Liver (tissue), 9 donors: ENCODE measurements around the gene OST4. TPM values are rescaled to one million over a fixed set of nuclear protein-coding genes. Genes with fewer than 3 reads are reported as not detected.

ENCODE experiments used
- DNase-seq: peaks from one replicate; pipeline ENCODE4 v3.0.0-alpha.2; 2017; ENCODE audit warnings: low spot score
- H3K27ac ChIP-seq, 2 donors: one replicate each; pipeline ENCODE4 v1.7.0; 2013; ENCODE audit warnings: inconsistent platforms in 2 of 2, low read length in 2 of 2, control low read depth in 1 of 2, low read depth in 1 of 2, mild to moderate bottlenecking in 1 of 2
- H3K27me3 ChIP-seq, 4 donors: one replicate each; pipeline versions ENCODE4 v1.6.1 to v1.7.0; 2013; ENCODE audit warnings: low read length in 3 of 4, inconsistent platforms in 1 of 4, mild to moderate bottlenecking in 1 of 4, moderate library complexity in 1 of 4; ENCODE audit not compliant: control insufficient read depth in 4 of 4, insufficient read depth in 4 of 4
- H3K36me3 ChIP-seq, 4 donors: one replicate each; pipeline versions ENCODE4 v1.6.1 to v1.7.0; 2013; ENCODE audit warnings: low read length in 3 of 4, mild to moderate bottlenecking in 3 of 4, low read depth in 1 of 4, moderate library complexity in 1 of 4; ENCODE audit not compliant: control insufficient read depth in 4 of 4, insufficient read depth in 3 of 4
- H3K4me1 ChIP-seq, 4 donors: one replicate each; pipeline versions ENCODE4 v1.6.1 to v1.7.0; 2013; ENCODE audit warnings: low read length in 3 of 4, mild to moderate bottlenecking in 3 of 4, moderate library complexity in 1 of 4; ENCODE audit not compliant: control insufficient read depth in 4 of 4, insufficient read depth in 4 of 4
- H3K4me3 ChIP-seq, 3 donors: one replicate each; pipeline versions ENCODE4 v1.6.1 to v1.7.0; 2013; ENCODE audit warnings: low read length in 3 of 3, control low read depth in 1 of 3, low read depth in 1 of 3, mild to moderate bottlenecking in 1 of 3
- H3K9ac ChIP-seq, 2 donors: one replicate each; pipeline ENCODE4 v1.7.0; 2013; ENCODE audit warnings: low read length in 2 of 2, mild to moderate bottlenecking in 2 of 2, moderate library complexity in 2 of 2, control low read depth in 1 of 2, low read depth in 1 of 2
- H3K9me3 ChIP-seq, 4 donors: one replicate each; pipeline versions ENCODE4 v1.6.1 to v1.7.0; 2013; ENCODE audit warnings: low read length in 3 of 4; ENCODE audit not compliant: control insufficient read depth in 4 of 4
- ATF3 ChIP-seq: IDR thresholded peaks from 2 replicates; pipeline ENCODE4 v1.6.1; 2016; ENCODE audit warnings: antibody characterized with exemption
- EGR1 ChIP-seq, 2 donors: IDR thresholded peaks; 2 replicates each; pipeline ENCODE4 v1.6.1; 2016 to 2018; ENCODE audit warnings: antibody characterized with exemption in 2 of 2, low read depth in 2 of 2
- FOXA1 ChIP-seq: IDR thresholded peaks from 2 replicates; pipeline ENCODE4 v1.6.1; 2016; ENCODE audit warnings: antibody characterized with exemption
- FOXA2 ChIP-seq: IDR thresholded peaks from 2 replicates; pipeline ENCODE4 v1.6.1; 2016; ENCODE audit warnings: antibody characterized with exemption
- GABPA ChIP-seq, 2 donors: IDR thresholded peaks in 1 of 2; conservative IDR thresholded peaks in 1 of 2; 2 replicates each; pipeline ENCODE4 v1.6.1; 2016; ENCODE audit warnings: antibody characterized with exemption in 2 of 2, mild to moderate bottlenecking in 1 of 2, moderate library complexity in 1 of 2
- HNF4A ChIP-seq, 2 donors: conservative IDR thresholded peaks; 2 replicates each; pipeline ENCODE4 v1.6.1; 2016; ENCODE audit warnings: antibody characterized with exemption in 2 of 2, mild to moderate bottlenecking in 2 of 2
- HNF4G ChIP-seq: IDR thresholded peaks from 2 replicates; pipeline ENCODE4 v1.6.1; 2016; ENCODE audit warnings: antibody characterized with exemption
- JUND ChIP-seq, 2 donors: IDR thresholded peaks; 2 replicates each; pipeline ENCODE4 v1.6.1; 2016; ENCODE audit warnings: antibody characterized with exemption in 2 of 2
- MAX ChIP-seq: IDR thresholded peaks from 2 replicates; pipeline ENCODE4 v1.6.1; 2016; ENCODE audit warnings: antibody characterized with exemption
- NR2F2 ChIP-seq: IDR thresholded peaks from 2 replicates; pipeline ENCODE4 v1.6.1; 2016; ENCODE audit warnings: antibody characterized with exemption
- RAD21 ChIP-seq, 2 donors: IDR thresholded peaks; 2 replicates each; pipeline ENCODE4 v1.6.1; 2016; ENCODE audit warnings: antibody characterized with exemption in 2 of 2, mild to moderate bottlenecking in 2 of 2
- RXRA ChIP-seq, 2 donors: IDR thresholded peaks; 2 replicates each; pipeline ENCODE4 v1.6.1; 2017 to 2018; ENCODE audit warnings: antibody characterized with exemption in 2 of 2, mild to moderate bottlenecking in 1 of 2
- SP1 ChIP-seq: IDR thresholded peaks from 2 replicates; pipeline ENCODE4 v1.6.1; 2018; ENCODE audit warnings: antibody characterized with exemption, mild to moderate bottlenecking
- TAF1 ChIP-seq: conservative IDR thresholded peaks from 2 replicates; pipeline ENCODE4 v1.6.1; 2016; ENCODE audit warnings: antibody characterized with exemption, mild to moderate bottlenecking
- YY1 ChIP-seq: IDR thresholded peaks from 2 replicates; pipeline ENCODE4 v1.6.1; 2016; ENCODE audit warnings: antibody characterized with exemption, mild to moderate bottlenecking
- WGBS: extraction: QIAGEN DNeasy Blood & Tissue Kit; methylation state at CpG from one replicate; pipeline ENCODE4 v1.1.7; 2013; 5-methylcytosine and 5-hydroxymethylcytosine counted together
- polyA plus RNA-seq, 2 donors: library from polyadenylated mRNA; stranded (reverse) in 1 of 2; unstranded in 1 of 2; fragments of 200-250 nt in 1 of 2; fragments of >200 nt in 1 of 2; fragmentation: Nextera tagmentation in 1 of 2; extraction: Ambion mirVana in 1 of 2; gene quantifications; one replicate each; pipeline versions ENCODE4 v1.2.1 to v1.2.3, GENCODE V29; 2013 to 2015
- total RNA-seq, 2 donors: library from RNA; depleted of rRNA; stranded (reverse); fragments of >200 nt; gene quantifications; one replicate each; pipeline ENCODE4 v1.2.3, GENCODE V29; 2014
- TF ChIP-seq, protein P1 (sequence below): fragments of 150-350 bp; IDR thresholded peaks from 2 replicates; pipeline ENCODE4 v1.5.1; 2017; ENCODE audit warnings: improper control_type of control experiment, low read depth, low read length; ENCODE audit not compliant: missing input control
- TF ChIP-seq, protein P2 (sequence below): IDR thresholded peaks from 2 replicates; pipeline ENCODE4 v1.6.1; 2016; ENCODE audit warnings: antibody characterized with exemption
- donor health status: healthy.
- donor health status: healthy.
- donor health status: healthy.
- donor health status: healthy.
- donor health status: healthy.

OST4 gene
- total and polyA plus RNA-seq, 4 donors, result 94.8 to 377 (median 206) TPM

DNA sequence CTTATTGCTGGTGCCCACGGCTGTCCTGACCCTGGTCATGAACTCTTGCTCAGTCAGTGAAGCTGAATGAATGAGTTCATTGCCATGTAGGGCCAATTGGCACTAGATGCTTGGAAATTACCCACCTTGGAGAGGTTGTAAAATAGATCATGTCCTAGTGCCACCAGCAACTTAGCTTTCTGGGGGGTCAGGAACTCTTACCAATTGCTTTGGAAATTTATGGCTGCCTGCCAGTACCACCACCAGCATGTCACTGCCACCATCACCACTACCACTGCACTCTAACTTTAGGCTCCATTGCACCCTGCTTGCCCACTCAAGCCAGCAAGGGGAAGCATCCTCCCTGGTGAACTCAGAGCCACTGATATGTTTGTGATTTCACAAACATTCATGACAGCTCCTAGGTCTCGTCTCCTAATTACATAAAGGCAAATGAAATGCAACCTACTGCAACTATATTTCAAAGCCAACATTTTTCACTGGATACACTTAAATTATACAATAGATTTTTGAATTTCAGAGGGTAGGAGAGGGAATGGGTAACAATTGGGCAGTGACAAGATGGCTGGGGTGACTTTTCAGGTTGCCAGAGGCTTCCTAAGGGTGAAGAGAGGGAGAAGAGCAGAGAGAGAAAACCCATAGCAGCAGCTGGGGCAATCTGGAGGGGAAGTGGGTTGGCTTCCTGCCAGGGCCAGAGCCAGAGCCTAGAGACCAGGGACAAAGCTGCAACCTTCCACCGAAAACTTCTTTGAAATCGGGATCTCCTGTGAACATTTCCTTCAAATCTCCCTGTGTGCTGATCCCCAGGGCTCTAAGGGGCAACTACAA lies 3.5 kb upstream of the OST4 start:
- Histone ChIP-seq H3K27ac (peak overlapping the region; percentile 14 to 38), H3K9me3 (no peaks in the 10 kb centered on the region), H3K4me3 (no peak overlapping the region), H3K27me3 (no peaks in the 10 kb centered on the region), H3K4me1 (peaks cover 9 to 29% (median 16%) of the 10 kb centered on the region in 4 donors), H3K9ac (no peak overlapping the region), H3K36me3 (no peaks in the 10 kb centered on the region)
- WGBS, result 59% methylated on average over 4 of the region's 4 CpGs
- DNase-seq, result no peak
- TF ChIP-seq HNF4G (no peak), HNF4A (conservative IDR thresholded peaks at IDR 0.05) (no peak), MAX (no peak), ATF3 (no peak), FOXA2 (no peak), EGR1 (IDR thresholded peaks at IDR 0.05; ENCODE audit: low read depth in 2 of 2) (no peak), RAD21 (IDR thresholded peaks at IDR 0.05) (no peak), RXRA (IDR thresholded peaks at IDR 0.05) (no peak), GABPA (IDR thresholded peaks at IDR 0.05 in 1 of 2, conservative IDR thresholded peaks at IDR 0.05 in 1 of 2) (no peak), FOXA1 (no peak)

DNA sequence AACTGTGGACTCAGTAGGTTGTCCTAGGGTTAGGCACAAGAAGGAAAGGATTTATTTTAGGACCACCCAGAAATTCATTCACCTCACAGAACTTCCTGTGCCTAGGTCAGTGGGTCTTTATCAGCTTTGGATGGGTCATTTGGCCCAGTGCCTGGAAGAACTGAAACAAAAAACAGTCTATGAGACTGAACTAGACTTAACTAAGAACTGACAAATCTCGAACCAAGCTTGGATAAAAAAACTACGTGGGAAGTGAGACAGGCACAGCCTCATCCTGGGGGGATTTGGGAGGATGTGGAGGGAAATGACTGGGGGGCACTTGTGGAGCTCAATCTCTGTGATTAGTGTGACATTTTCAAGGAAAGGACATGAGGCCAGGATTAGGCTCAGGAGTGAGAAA lies 2.3 kb upstream of the OST4 start:
- peak overlapping the region; percentile 12 to 52 for H3K27ac ChIP-seq
- TF ChIP-seq NR2F2, result peak; percentile 61
- TF ChIP-seq, protein P1, sequence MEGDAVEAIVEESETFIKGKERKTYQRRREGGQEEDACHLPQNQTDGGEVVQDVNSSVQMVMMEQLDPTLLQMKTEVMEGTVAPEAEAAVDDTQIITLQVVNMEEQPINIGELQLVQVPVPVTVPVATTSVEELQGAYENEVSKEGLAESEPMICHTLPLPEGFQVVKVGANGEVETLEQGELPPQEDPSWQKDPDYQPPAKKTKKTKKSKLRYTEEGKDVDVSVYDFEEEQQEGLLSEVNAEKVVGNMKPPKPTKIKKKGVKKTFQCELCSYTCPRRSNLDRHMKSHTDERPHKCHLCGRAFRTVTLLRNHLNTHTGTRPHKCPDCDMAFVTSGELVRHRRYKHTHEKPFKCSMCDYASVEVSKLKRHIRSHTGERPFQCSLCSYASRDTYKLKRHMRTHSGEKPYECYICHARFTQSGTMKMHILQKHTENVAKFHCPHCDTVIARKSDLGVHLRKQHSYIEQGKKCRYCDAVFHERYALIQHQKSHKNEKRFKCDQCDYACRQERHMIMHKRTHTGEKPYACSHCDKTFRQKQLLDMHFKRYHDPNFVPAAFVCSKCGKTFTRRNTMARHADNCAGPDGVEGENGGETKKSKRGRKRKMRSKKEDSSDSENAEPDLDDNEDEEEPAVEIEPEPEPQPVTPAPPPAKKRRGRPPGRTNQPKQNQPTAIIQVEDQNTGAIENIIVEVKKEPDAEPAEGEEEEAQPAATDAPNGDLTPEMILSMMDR, result no peak
- no peak for TF ChIP-seq EGR1 (IDR thresholded peaks at IDR 0.05; ENCODE audit: low read depth in 2 of 2)
- no peak for TF ChIP-seq GABPA (IDR thresholded peaks at IDR 0.05 in 1 of 2, conservative IDR thresholded peaks at IDR 0.05 in 1 of 2)
- TF ChIP-seq RAD21 (IDR thresholded peaks at IDR 0.05), result no peak
- no peak for TF ChIP-seq HNF4G
- no peak for TF ChIP-seq TAF1
- no peak for TF ChIP-seq HNF4A (conservative IDR thresholded peaks at IDR 0.05)
- TF ChIP-seq SP1, result no peak
- H3K9ac ChIP-seq, result no peak overlapping the region
- no peaks in the 10 kb centered on the region for H3K27me3 ChIP-seq
- peaks cover 9 to 35% (median 19%) of the 10 kb centered on the region in 4 donors for H3K4me1 ChIP-seq
- peaks cover 0 to 4% (median 3%) of the 10 kb centered on the region in 4 donors for H3K36me3 ChIP-seq
- 69% methylated on average over 2 of the region's 2 CpGs for WGBS
- no peak overlapping the region for H3K4me3 ChIP-seq
- H3K9me3 ChIP-seq, result no peaks in the 10 kb centered on the region
- DNase-seq, result no peak

DNA sequence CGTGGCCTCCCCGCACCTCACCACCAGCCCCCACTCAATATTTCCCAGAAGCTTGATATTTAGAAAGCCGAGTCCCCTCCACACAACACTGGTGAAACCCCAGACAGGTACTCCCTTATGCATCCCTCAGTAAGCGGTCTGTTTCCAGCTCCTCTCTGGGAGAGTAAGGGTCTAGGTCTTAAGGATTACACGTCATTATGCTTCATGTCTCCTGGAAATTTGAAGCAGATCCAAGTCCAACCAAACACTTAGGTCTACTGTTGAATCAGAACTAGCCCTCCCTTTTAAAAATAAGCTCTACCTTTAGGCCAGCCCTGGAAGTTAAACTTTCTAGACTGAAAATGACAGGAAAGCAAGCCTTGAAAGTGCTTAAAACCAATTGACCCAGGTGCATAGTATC lies 1.5 kb upstream of the OST4 start:
- H3K4me1 ChIP-seq, result peaks cover 9 to 38% (median 19%) of the 10 kb centered on the region in 4 donors
- H3K4me3 ChIP-seq, result no peak overlapping the region
- 85% methylated on average over 5 of the region's 5 CpGs for whole genome bisulfite sequencing
- no peaks in the 10 kb centered on the region for H3K27me3 ChIP-seq
- no peak overlapping the region for H3K9ac ChIP-seq
- H3K36me3 ChIP-seq, result peaks cover 0 to 12% (median 8%) of the 10 kb centered on the region in 4 donors
- peak overlapping the region; percentile 25 to 78 for H3K27ac ChIP-seq
- H3K9me3 ChIP-seq, result no peaks in the 10 kb centered on the region
- no peak for DNase-seq
- no peak for TF ChIP-seq MAX
- TF ChIP-seq HNF4G, result no peak
- no peak for TF ChIP-seq FOXA1
- no peak for TF ChIP-seq YY1
- TF ChIP-seq NR2F2, result no peak
- TF ChIP-seq EGR1 (IDR thresholded peaks at IDR 0.05; ENCODE audit: low read depth in 2 of 2), result no peak
- no peak for TF ChIP-seq GABPA (IDR thresholded peaks at IDR 0.05 in 1 of 2, conservative IDR thresholded peaks at IDR 0.05 in 1 of 2)
- TF ChIP-seq HNF4A (conservative IDR thresholded peaks at IDR 0.05), result no peak
- no peak for TF ChIP-seq TAF1
- no peak for TF ChIP-seq JUND (IDR thresholded peaks at IDR 0.05)
- no peak for TF ChIP-seq ATF3
- TF ChIP-seq, protein P2, sequence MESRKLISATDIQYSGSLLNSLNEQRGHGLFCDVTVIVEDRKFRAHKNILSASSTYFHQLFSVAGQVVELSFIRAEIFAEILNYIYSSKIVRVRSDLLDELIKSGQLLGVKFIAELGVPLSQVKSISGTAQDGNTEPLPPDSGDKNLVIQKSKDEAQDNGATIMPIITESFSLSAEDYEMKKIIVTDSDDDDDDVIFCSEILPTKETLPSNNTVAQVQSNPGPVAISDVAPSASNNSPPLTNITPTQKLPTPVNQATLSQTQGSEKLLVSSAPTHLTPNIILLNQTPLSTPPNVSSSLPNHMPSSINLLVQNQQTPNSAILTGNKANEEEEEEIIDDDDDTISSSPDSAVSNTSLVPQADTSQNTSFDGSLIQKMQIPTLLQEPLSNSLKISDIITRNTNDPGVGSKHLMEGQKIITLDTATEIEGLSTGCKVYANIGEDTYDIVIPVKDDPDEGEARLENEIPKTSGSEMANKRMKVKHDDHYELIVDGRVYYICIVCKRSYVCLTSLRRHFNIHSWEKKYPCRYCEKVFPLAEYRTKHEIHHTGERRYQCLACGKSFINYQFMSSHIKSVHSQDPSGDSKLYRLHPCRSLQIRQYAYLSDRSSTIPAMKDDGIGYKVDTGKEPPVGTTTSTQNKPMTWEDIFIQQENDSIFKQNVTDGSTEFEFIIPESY, result no peak
- TF ChIP-seq, protein P1, result no peak
- TF ChIP-seq SP1, result no peak
- no peak for TF ChIP-seq FOXA2
